Ovary (tissue), 9 donors: ENCODE data around the gene TRIM50. TPM values are rescaled to one million over a fixed set of nuclear protein-coding genes. Genes with fewer than 3 reads are reported as not detected.
"Not testable (repeated sequence)": the region's sequence is repeated elsewhere in the genome, so short reads cannot be mapped to it uniquely, and the experiment has no call there.

Experiments used
- DNase-seq, 5 donors: peaks; one replicate each; pipeline ENCODE4 v3.0.0-alpha.2; 2019 to 2020
- H3K27ac ChIP-seq, 2 donors: fragments of 200-600 bp; one replicate each; pipeline versions ENCODE4 v1.5.1 to v1.8.0; 2019 to 2022
- H3K27me3 ChIP-seq: fragments of 200-600 bp; one replicate; pipeline ENCODE4 v1.8.0; 2022
- H3K36me3 ChIP-seq: fragments of 200-600 bp; sonication (generic); one replicate; pipeline ENCODE4 v1.5.1; 2019
- H3K4me1 ChIP-seq: one replicate; pipeline ENCODE4 v1.8.1; 2013; ENCODE audit warnings: mild to moderate bottlenecking, moderate library complexity; ENCODE audit not compliant: insufficient read depth
- H3K4me3 ChIP-seq: fragments of 200-600 bp; sonication (generic); one replicate; pipeline ENCODE4 v1.5.1; 2017
- H3K9me3 ChIP-seq, 2 donors: fragments of 200-600 bp in 1 of 2; sonication (generic) in 1 of 2; one replicate each; pipeline versions ENCODE4 v1.5.1 to v1.8.1; 2013 to 2019; ENCODE audit warnings: mild to moderate bottlenecking in 1 of 2, moderate library complexity in 1 of 2
- EP300 ChIP-seq: sonication (generic); formaldehyde crosslinking; IDR thresholded peaks from one replicate; pipeline ENCODE4 v1.6.1; 2017; ENCODE audit warnings: antibody characterized with exemption
- POLR2A ChIP-seq: fragments of 450-650 bp; IDR thresholded peaks from one replicate; pipeline ENCODE4 v1.6.1; 2017; ENCODE audit warnings: antibody characterized with exemption, mild to moderate bottlenecking, moderate library complexity
- WGBS, 3 donors: extraction: QIAGEN DNeasy Blood & Tissue Kit in 1 of 3; methylation state at CpG; one replicate each; pipeline versions ENCODE4 v1.1.5 to v1.1.7; 2013 to 2017; 5-methylcytosine and 5-hydroxymethylcytosine counted together
- intact Hi-C, 4 donors: fragments of 100-400 bp; cut with DNase I; formaldehyde crosslinking; loops; one replicate each; pipeline versions ENCODE4 v1.11.0 to v1.15.1; 2022 to 2023
- polyA plus RNA-seq, 2 donors: library from polyadenylated mRNA; stranded (reverse); fragments of 200-250 nt in 1 of 2; fragments of 350-450 nt in 1 of 2; fragmentation: Illumina TruSeq in 1 of 2; extraction: RNeasy Lipid Tissue Mini Kit (QIAGEN cat#74804) in 1 of 2; gene quantifications; one replicate each; pipeline ENCODE4 v1.2.3, GENCODE V29; 2013 to 2014
- total RNA-seq, 7 donors: library from RNA; depleted of rRNA in 2 of 7; stranded (reverse); fragments of >200 nt in 2 of 7; fragmentation: NEBNext Ultra II Directional in 3 of 7; extraction: Animal tissue kit (Norgen Biotek cat#: 25700) in 3 of 7; gene quantifications; one replicate each; pipeline versions ENCODE4 v1.1.0 to v1.2.4, GENCODE V29; 2016 to 2023
- TF ChIP-seq, protein P1 (sequence below), 3 donors: fragments of 450-650 bp in 2 of 3; fragments of 200-600 bp in 1 of 3; IDR thresholded peaks; one replicate each; pipeline versions ENCODE4 v1.5.1 to v1.8.0; 2016 to 2022; ENCODE audit warnings: antibody characterized with exemption in 3 of 3, mild to moderate bottlenecking in 1 of 3
- donor health status: DM: no; HTN: no; CAD: no; lungs with moderate emphysema.
- donor health status: DM: no; HTN: no; CAD: no.
- donor health status: Bipolar disorder and iron deficiency.
- donor health status: DM: yes; HTN: yes; CAD: no.
- donor health status: DM: no; HTN: no; CAD: no.
- donor health status: DM: yes; HTN: yes; CAD: no.

TRIM50 gene
- total and polyA plus RNA-seq, 9 donors, result 0.08 to 0.34 (median 0.25) TPM; not detected in 3

DNA sequence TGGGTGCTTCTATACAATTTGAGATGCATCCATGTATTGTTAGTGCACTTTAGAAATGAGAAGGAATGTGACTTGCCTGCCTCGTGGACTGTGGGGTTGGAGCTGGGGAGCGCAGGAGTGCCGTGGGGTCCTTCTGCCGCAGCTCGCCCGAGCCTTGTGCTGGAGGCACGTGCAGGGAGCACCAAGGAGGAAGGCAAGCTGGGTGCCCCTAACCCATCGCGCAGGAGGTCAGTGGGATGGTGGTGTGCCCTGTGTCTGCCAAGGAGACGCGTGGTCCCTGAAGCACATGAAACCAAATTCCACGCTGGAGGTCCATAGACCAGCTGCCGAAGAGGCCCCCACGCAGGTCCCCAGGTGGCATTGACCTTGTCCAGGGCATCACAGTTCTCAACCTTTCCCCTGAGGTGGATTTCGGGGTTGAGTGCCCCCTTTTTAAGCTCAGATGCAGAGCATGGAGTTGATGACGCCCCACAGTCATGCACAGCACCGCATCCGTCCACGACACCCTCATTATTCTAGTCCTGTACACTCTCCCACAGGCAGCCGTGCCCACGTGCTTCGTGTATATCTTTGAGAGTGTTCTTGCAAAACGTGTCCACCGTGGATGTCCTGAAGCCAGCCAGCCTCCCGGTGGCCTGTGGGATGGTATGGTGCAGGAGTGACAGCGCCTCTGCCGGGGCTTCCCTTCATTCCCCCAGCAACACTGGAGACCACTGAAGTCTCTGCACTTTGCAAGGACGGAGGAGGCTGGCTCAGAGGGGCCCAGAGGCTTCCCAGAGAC lies 35.5 kb upstream of the TRIM50 start:
- H3K36me3 ChIP-seq, result no peaks in the 10 kb centered on the region
- H3K4me1 ChIP-seq, result no peaks in the 10 kb centered on the region
- no peak overlapping the region for H3K4me3 ChIP-seq
- TF ChIP-seq EP300 (no peak), POLR2A (no peak)
- TF ChIP-seq, protein P1, sequence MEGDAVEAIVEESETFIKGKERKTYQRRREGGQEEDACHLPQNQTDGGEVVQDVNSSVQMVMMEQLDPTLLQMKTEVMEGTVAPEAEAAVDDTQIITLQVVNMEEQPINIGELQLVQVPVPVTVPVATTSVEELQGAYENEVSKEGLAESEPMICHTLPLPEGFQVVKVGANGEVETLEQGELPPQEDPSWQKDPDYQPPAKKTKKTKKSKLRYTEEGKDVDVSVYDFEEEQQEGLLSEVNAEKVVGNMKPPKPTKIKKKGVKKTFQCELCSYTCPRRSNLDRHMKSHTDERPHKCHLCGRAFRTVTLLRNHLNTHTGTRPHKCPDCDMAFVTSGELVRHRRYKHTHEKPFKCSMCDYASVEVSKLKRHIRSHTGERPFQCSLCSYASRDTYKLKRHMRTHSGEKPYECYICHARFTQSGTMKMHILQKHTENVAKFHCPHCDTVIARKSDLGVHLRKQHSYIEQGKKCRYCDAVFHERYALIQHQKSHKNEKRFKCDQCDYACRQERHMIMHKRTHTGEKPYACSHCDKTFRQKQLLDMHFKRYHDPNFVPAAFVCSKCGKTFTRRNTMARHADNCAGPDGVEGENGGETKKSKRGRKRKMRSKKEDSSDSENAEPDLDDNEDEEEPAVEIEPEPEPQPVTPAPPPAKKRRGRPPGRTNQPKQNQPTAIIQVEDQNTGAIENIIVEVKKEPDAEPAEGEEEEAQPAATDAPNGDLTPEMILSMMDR (IDR thresholded peaks at IDR 0.05), result no peak
- H3K9me3 ChIP-seq, result no peaks in the 10 kb centered on the region
- no peak overlapping the region for H3K27ac ChIP-seq
- intact Hi-C loops, result no loop called here
- WGBS, 3 donors, result 79 to 84% (median 80%) methylated on average over 28 of the region's 28 CpGs
- no peaks in the 10 kb centered on the region for H3K27me3 ChIP-seq
- DNase-seq, result no peak

DNA sequence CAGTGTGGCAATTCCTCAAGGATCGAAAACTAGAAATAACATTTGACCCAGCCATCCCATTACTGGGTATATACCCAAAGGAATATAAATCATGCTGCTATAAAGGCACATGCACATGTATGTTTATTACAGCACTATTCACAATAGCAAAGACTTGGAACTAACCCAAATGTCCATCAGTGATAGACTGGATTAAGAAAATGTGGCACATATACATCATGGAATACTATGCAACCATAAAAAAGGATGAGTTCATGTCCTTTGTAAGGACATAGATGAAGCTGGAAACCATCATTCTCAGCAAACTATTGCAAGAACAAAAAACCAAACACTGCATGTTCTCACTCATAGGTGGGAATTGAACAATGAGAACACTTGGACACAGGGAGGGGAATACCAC lies 32.7 kb upstream of the TRIM50 start:
- H3K4me3 ChIP-seq, H3K36me3 ChIP-seq, H3K27me3 ChIP-seq, H3K9me3 ChIP-seq, H3K27ac ChIP-seq, DNase-seq, H3K4me1 ChIP-seq, intact Hi-C loops: not testable (repeated sequence)
- 86 to 94% (median 90%) methylated on average over 1 of the region's 1 CpG for WGBS, 3 donors

DNA sequence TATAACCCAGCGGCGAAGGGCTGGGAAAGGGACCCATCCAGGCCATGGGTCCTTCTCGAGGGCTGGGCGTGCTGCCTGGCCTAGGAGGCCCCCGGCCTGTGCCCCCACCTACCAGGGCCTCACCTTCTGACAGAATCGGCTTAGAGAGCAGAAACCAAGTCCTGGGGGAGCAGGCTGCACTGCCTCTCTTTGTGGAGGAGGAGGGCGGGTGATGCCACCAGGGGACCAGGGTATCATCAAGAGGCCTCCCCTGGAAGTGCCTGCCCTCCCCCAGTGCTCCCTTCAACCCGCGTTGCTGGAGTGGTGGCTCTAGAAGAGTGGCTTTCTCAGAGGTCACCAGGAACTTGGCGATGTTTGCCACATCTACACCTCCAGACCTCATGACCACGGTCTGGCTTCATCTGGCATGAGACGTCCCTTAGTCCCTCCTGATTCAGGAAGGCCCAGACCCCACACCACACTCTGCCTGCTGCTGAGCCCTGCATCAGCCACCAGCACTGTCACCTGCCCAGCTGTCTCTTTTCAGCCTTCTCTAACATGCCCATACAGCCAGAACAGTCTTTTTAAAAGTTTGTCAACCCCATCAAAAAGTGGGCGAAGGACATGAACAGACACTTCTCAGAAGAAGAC lies 32.0 kb upstream of the TRIM50 start:
- TF ChIP-seq, protein P1 (IDR thresholded peaks at IDR 0.05), result no peak
- TF ChIP-seq POLR2A (no peak), EP300 (no peak)
- H3K4me3 ChIP-seq, result no peak overlapping the region
- no peak for DNase-seq
- no peaks in the 10 kb centered on the region for H3K36me3 ChIP-seq
- intact Hi-C loops, result no loop called here
- WGBS, 3 donors, result 88% methylated on average over 13 of the region's 13 CpGs
- peaks cover 3% of the 10 kb centered on the region for H3K4me1 ChIP-seq
- no peak overlapping the region for H3K27ac ChIP-seq
- H3K27me3 ChIP-seq, result no peaks in the 10 kb centered on the region
- no peaks in the 10 kb centered on the region for H3K9me3 ChIP-seq

DNA sequence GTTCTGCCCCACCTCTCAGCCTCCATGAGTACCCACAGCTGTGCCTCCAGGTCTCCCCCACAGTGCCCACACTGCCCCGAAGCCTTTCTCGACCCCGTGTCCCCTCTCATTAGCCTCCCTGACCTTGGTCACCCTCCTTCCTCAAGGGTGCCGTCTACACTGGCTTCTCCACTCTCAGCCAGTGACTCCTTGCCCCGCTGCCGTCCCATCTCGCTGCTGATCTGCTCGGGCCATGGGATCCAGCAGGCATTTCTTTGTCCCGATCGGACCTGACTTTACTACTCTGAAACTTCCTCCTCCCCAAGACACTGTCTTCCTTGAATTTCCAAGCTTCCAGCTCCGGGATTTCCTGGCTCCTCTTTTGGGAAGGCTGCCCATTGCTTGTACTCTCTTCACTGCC lies 31.4 kb upstream of the TRIM50 start:
- no peaks in the 10 kb centered on the region for H3K9me3 ChIP-seq
- DNase-seq, result no peak
- intact Hi-C loops, result no loop called here
- TF ChIP-seq POLR2A (no peak), EP300 (no peak)
- TF ChIP-seq, protein P1 (IDR thresholded peaks at IDR 0.05), result no peak
- H3K27me3 ChIP-seq, result no peaks in the 10 kb centered on the region
- no peak overlapping the region for H3K27ac ChIP-seq
- 64 to 80% (median 75%) methylated on average over 11 of the region's 11 CpGs for WGBS, 3 donors
- H3K4me1 ChIP-seq, result peaks cover 3% of the 10 kb centered on the region
- H3K4me3 ChIP-seq, result no peak overlapping the region
- H3K36me3 ChIP-seq, result no peaks in the 10 kb centered on the region
